HL-60 (cell line): ENCODE data around the gene LYRM1.
"Not testable (repeated sequence)": the region's sequence is repeated elsewhere in the genome, so short reads cannot be mapped to it uniquely, and the experiment has no call there.

Source experiments
- DNase-seq, 2 experiments: peaks; one replicate each; pipeline ENCODE4 v3.0.0-alpha.2; 2010 to 2020; ENCODE audit warnings: low read depth in 1 of 2, low spot score in 1 of 2
- H3K27ac ChIP-seq: fragments of 250-450 bp; sonication (Bioruptor Pico); replicated peaks from 2 replicates; pipeline ENCODE4 v1.5.1; 2020; ENCODE audit warnings: mild to moderate bottlenecking, moderate library complexity
- H3K27me3 ChIP-seq: fragments of 250-450 bp; sonication (Bioruptor Pico); 2 replicates; pipeline ENCODE4 v1.5.1; 2021; ENCODE audit warnings: mild to moderate bottlenecking, moderate library complexity; ENCODE audit not compliant: insufficient read depth, poor library complexity, severe bottlenecking
- H3K4me3 ChIP-seq: replicated peaks from 2 replicates; pipeline ENCODE4 v1.5.1; 2011; ENCODE audit warnings: mild to moderate bottlenecking, control low read depth, low read length; ENCODE audit not compliant: insufficient read depth
- GABPA ChIP-seq: IDR thresholded peaks from 2 replicates; pipeline ENCODE4 v1.6.1; 2012; ENCODE audit warnings: low read depth
- POLR2AphosphoS5 ChIP-seq: IDR thresholded peaks from 2 replicates; pipeline ENCODE4 v1.6.1; 2012; ENCODE audit warnings: low read depth
- SPI1 ChIP-seq: IDR thresholded peaks from 2 replicates; pipeline ENCODE4 v1.6.1; 2012; ENCODE audit warnings: low read depth, mild to moderate bottlenecking, borderline replicate concordance
- TF ChIP-seq, protein P1 (sequence below): IDR thresholded peaks from 2 replicates; pipeline ENCODE4 v1.6.1; 2012; ENCODE audit warnings: low read depth; ENCODE audit not compliant: insufficient replicate concordance
- TF ChIP-seq, protein P2 (sequence below): IDR thresholded peaks from one replicate; pipeline ENCODE4 v1.5.1; 2011; ENCODE audit warnings: low read length, control low read depth, inconsistent platforms; ENCODE audit not compliant: insufficient read depth

LYRM1 gene

DNA sequence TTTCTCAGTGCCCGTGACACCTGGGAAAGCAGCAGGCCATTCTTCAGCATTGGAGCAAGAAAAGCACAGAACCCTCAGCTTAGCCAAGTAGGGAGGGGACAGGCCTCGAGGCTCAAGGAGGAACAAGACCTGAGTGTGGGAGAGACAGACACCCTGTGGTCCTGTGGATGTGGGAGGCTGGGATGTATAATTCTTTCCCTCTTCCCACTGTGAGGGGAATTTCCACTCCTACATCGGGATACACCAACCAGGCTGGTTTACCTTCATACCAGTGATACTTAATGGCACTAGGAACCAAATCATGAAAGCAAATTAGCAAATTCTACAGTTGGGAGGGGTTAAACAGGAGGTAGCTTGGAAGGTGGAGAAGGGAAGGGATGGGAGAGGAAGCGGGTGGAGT lies 41.7 kb downstream of the LYRM1 start:
- DNase-seq: no peak

DNA sequence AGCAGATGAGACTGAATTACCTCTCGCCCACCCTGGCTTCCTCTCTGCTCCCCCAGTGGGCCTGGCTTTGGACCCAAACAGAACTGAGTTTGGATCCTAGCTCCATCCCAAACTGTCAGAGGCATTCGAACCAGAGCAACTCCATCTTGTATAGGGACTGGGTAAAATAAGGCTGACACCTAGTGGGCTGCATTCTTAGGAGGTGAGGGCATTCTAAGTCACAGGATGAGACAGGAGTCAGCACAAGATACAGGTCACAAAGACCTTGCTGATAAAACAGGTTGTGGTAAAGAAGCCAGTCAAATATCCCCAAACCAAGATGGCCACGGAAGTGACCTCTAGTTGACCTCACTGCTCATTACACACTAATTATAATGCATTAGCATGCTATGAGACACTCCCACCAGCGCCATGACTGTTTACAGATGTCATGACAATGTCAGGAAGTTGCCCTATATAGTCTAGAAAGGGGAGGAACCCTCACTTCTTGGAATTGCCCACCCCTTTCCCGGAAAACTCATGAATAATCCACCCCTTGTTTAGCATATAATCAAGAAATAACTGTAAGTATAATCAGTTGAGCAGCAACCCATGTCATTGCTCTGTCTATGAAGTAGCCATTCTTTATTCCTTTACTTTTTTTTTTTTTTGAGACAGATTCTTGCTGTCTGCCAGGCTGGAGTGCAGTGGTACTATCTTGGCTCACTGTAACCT lies 44.4 kb downstream of the LYRM1 start:
- Histone ChIP-seq H3K4me3 (no peak overlapping the region), H3K27ac (no peak overlapping the region), H3K27me3 (no peaks in the 10 kb centered on the region)
- DNase-seq: peak; percentile 5 to 15
- TF ChIP-seq, protein P1, sequence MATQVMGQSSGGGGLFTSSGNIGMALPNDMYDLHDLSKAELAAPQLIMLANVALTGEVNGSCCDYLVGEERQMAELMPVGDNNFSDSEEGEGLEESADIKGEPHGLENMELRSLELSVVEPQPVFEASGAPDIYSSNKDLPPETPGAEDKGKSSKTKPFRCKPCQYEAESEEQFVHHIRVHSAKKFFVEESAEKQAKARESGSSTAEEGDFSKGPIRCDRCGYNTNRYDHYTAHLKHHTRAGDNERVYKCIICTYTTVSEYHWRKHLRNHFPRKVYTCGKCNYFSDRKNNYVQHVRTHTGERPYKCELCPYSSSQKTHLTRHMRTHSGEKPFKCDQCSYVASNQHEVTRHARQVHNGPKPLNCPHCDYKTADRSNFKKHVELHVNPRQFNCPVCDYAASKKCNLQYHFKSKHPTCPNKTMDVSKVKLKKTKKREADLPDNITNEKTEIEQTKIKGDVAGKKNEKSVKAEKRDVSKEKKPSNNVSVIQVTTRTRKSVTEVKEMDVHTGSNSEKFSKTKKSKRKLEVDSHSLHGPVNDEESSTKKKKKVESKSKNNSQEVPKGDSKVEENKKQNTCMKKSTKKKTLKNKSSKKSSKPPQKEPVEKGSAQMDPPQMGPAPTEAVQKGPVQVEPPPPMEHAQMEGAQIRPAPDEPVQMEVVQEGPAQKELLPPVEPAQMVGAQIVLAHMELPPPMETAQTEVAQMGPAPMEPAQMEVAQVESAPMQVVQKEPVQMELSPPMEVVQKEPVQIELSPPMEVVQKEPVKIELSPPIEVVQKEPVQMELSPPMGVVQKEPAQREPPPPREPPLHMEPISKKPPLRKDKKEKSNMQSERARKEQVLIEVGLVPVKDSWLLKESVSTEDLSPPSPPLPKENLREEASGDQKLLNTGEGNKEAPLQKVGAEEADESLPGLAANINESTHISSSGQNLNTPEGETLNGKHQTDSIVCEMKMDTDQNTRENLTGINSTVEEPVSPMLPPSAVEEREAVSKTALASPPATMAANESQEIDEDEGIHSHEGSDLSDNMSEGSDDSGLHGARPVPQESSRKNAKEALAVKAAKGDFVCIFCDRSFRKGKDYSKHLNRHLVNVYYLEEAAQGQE: no peak
- TF ChIP-seq SPI1 (no peak), POLR2AphosphoS5 (no peak), GABPA (no peak)
- TF ChIP-seq, protein P2, sequence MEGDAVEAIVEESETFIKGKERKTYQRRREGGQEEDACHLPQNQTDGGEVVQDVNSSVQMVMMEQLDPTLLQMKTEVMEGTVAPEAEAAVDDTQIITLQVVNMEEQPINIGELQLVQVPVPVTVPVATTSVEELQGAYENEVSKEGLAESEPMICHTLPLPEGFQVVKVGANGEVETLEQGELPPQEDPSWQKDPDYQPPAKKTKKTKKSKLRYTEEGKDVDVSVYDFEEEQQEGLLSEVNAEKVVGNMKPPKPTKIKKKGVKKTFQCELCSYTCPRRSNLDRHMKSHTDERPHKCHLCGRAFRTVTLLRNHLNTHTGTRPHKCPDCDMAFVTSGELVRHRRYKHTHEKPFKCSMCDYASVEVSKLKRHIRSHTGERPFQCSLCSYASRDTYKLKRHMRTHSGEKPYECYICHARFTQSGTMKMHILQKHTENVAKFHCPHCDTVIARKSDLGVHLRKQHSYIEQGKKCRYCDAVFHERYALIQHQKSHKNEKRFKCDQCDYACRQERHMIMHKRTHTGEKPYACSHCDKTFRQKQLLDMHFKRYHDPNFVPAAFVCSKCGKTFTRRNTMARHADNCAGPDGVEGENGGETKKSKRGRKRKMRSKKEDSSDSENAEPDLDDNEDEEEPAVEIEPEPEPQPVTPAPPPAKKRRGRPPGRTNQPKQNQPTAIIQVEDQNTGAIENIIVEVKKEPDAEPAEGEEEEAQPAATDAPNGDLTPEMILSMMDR: no peak

More for the DNA sequence above, 41.7 kb downstream of the LYRM1 start:
- Histone ChIP-seq H3K4me3 (no peak overlapping the region), H3K27me3 (no peaks in the 10 kb centered on the region), H3K27ac (no peak overlapping the region)
- TF ChIP-seq SPI1 (no peak), GABPA (no peak), POLR2AphosphoS5 (no peak)
- TF ChIP-seq, protein P2: no peak
- TF ChIP-seq, protein P1: no peak

DNA sequence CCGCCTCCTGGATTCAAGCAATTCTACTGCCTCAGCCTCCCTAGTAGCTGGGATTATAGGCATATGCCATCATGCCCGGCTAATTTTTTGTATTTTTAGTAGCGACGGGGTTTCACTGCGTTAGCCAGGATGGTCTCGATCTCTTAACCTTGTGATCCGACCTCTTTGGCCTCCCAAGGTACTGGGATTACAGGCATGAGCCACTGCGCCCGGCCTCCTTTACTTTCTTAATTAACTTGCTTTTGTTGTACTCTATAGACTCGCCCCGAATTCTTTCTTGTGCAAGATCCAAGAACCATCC lies 45.0 kb downstream of the LYRM1 start:
- H3K27me3 ChIP-seq, DNase-seq, H3K4me3 ChIP-seq, H3K27ac ChIP-seq: not testable (repeated sequence)

DNA sequence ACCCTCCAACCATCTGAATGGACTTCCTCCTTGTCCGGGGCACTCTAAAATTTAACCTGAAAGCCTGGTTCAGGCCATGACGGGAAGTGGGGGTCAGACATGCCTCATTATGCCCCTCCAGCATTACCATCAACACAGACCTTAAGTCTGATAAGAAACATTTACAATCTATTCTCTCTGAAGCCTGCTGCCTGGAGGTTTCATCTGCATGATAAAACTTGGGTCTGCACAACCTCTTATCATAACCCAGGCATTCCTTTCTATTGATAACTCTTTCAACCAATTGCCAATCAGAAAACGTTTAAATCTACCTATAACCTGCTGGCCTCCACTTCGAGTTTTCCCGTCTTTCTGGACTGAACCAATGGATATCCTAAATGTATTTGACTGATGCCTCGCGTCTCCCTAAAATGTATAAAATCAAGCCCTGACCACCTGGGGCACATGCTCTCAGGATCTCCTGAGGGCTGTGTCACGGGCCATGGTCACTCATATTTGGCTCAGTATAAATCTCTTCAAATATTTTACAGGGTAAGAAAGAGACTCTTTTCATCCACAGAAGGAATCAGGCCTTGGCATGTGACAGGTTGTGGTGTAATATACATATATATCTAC lies 45.6 kb downstream of the LYRM1 start:
- no peak overlapping the region for H3K4me3 ChIP-seq
- H3K27me3 ChIP-seq: no peaks in the 10 kb centered on the region
- no peak for DNase-seq
- TF ChIP-seq POLR2AphosphoS5: no peak
- TF ChIP-seq GABPA: no peak
- TF ChIP-seq, protein P1: no peak
- no peak for TF ChIP-seq SPI1
- TF ChIP-seq, protein P2: no peak
- no peak overlapping the region for H3K27ac ChIP-seq
